ENCODE results near the gene ADCY5. TPM values are rescaled to one million over a fixed set of nuclear protein-coding genes. Genes with fewer than 3 reads are reported as not detected.

Gene ADCY5
- polyA plus RNA-seq, 2 of the 4 experiments (the other 2 are of a cell fraction) = 0.57 to 0.68 TPM

GRCh38 chr3:123369085-123369484, 79.8 kb downstream of the ADCY5 start:
- FAIRE-seq (no peak), ATAC-seq (no peak), DNase-seq (ENCODE audit: low read depth in 1 of 2, low spot score in 1 of 2) (no peak)
- ChIA-PET POLR2A (no interaction called here), CTCF (no interaction called here)
- Histone ChIP-seq H3K4me3 (no peak overlapping the region), H3K4me2 (no peak overlapping the region), H3K27ac (no peak overlapping the region), H3K4me1 (no peaks in the 10 kb centered on the region), H3K9me3 (0 out of 3 replicates have a peak, but pooled peaks cover 3% of the 10 kb centered on the region)
- no peak for TF ChIP-seq USF2 (IDR thresholded peaks at IDR 0.05)
- WGBS (ENCODE audit: missing lambda C conversion rate) = 80% methylated on average over 3 of the region's 3 CpGs

GRCh38 chr3:123367467-123368154, 81.3 kb downstream of the ADCY5 start:
- Histone ChIP-seq H3K4me1 (no peaks in the 10 kb centered on the region), H3K4me2 (no peak overlapping the region), H3K27ac (no peak overlapping the region), H3K4me3 (no peak overlapping the region), H3K9me3 (0 out of 3 replicates have a peak, but pooled peaks cover 3% of the 10 kb centered on the region)
- TF ChIP-seq HOXA7 (CRISPR knock-in tag; IDR thresholded peaks at IDR 0.05) (no peak), CHD4 (IDR thresholded peaks at IDR 0.05; ENCODE audit: borderline replicate concordance) (no peak), SMC3 (IDR thresholded peaks at IDR 0.05) (no peak), RCOR1 (IDR thresholded peaks at IDR 0.05; ENCODE audit: low read depth, low read length) (no peak), MAZ (IDR thresholded peaks at IDR 0.05; ENCODE audit: borderline replicate concordance, low read depth, low read length) (no peak), ZC3H11A (IDR thresholded peaks at IDR 0.05) (no peak), ATOH8 (CRISPR knock-in tag; IDR thresholded peaks at IDR 0.05; ENCODE audit: low read depth) (no peak), BCL3 (IDR thresholded peaks at IDR 0.05) (no peak), POLR2A (IDR thresholded peaks at IDR 0.05; ENCODE audit: low read length) (no peak), RAD21 (conservative IDR thresholded peaks at IDR 0.05 in 1 of 2, IDR thresholded peaks at IDR 0.05 in 1 of 2) (no peak), E2F6 (IDR thresholded peaks at IDR 0.05; ENCODE audit: borderline replicate concordance, low read depth) (no peak), ZNF302 (CRISPR knock-in tag; IDR thresholded peaks at IDR 0.05) (no peak), ELK1 (IDR thresholded peaks at IDR 0.05; ENCODE audit: low read depth, low read length) (no peak), EHF (CRISPR knock-in tag; IDR thresholded peaks at IDR 0.05) (no peak), NPAS2 (CRISPR knock-in tag; IDR thresholded peaks at IDR 0.05; ENCODE audit: borderline replicate concordance) (no peak), RFX5 (IDR thresholded peaks at IDR 0.05) (no peak), NR3C1 (IDR thresholded peaks at IDR 0.05) (no peak)
- FAIRE-seq = no peak
- POLR2A ChIA-PET = no interaction called here
- CTCF ChIA-PET = interaction anchor here (1.9 kb wide), 1 partner anchor 8 kb away, joined by 4 read pairs; no protein-coding TSS in a partner anchor
- DNase-seq (ENCODE audit: low read depth in 1 of 2, low spot score in 1 of 2) = no peak
- whole genome bisulfite sequencing (ENCODE audit: missing lambda C conversion rate) = 58% methylated on average over 9 of the region's 9 CpGs
- no peak for ATAC-seq

Measured in A549 (cell line).